Measurements from ENCODE around the gene ANXA10. TPM values are rescaled to one million over a fixed set of nuclear protein-coding genes. Genes with fewer than 3 reads are reported as not detected.

The ANXA10 gene
- total and polyA plus RNA-seq, 2 of the 4 experiments (the other 2 are of a cell fraction), result 0.44 to 0.72 TPM

GRCh38 chr4:168197926-168198325 lies 105.6 kb downstream of the ANXA10 start:
- intact Hi-C loops (cut with micrococcal nuclease) (no loop called here), in situ Hi-C loops (cut with MboI; ENCODE audit: low sequenced_read_pairs) (loop anchor here (25.0 kb wide), 3 partner anchors 314 to 1289 kb away; no protein-coding TSS in a partner anchor), dilution Hi-C loops (cut with HindIII; ENCODE audit: low sequenced_read_pairs, unreplicated experiment) (no loop called here)
- no peak overlapping the region for H2AK5ac ChIP-seq (ENCODE audit: low read depth, low read length)
- H3K9ac ChIP-seq (ENCODE audit: low read depth, low read length), result no peak overlapping the region
- H3K23ac ChIP-seq (ENCODE audit: low read depth, low read length), result no peak overlapping the region
- H4K5ac ChIP-seq (ENCODE audit: low read depth, low read length), result no peak overlapping the region
- H3K4me2 ChIP-seq (ENCODE audit: low read depth, low read length), result no peak overlapping the region
- H2BK120ac ChIP-seq (ENCODE audit: low read depth, low read length), result no peak overlapping the region
- H3K27me3 ChIP-seq (ENCODE audit: control insufficient read depth, insufficient read depth, low read length), result no peaks in the 10 kb centered on the region
- no peak overlapping the region for H3K14ac ChIP-seq (replicated peaks; ENCODE audit: low read depth, low read length)
- H2BK5ac ChIP-seq (ENCODE audit: low read depth, low read length, poor library complexity, severe bottlenecking), result no peak overlapping the region
- H4K91ac ChIP-seq (ENCODE audit: insufficient read depth, low read depth, low read length), result no peak overlapping the region
- no peaks in the 10 kb centered on the region for H3K36me3 ChIP-seq (ENCODE audit: control insufficient read depth, insufficient read depth, low read length)
- H3K9me3 ChIP-seq (ENCODE audit: control insufficient read depth, insufficient read depth, low read length), result peaks cover 2% of the 10 kb centered on the region
- ChIA-PET CTCF (no interaction called here), POLR2A (ENCODE audit: unreplicated experiment) (no interaction called here)
- DNase-seq, result peak; percentile 6
- H3K4ac ChIP-seq (ENCODE audit: low read depth, low read length), result no peak overlapping the region
- H3K79me1 ChIP-seq (ENCODE audit: low read depth in 1 of 2, low read length in 2 of 2), result no peaks in the 10 kb centered on the region
- no peak overlapping the region for H2AK9ac ChIP-seq (replicated peaks; ENCODE audit: low read depth, low read length, poor library complexity)
- no peak overlapping the region for H2BK15ac ChIP-seq (ENCODE audit: low read depth, low read length)
- no peak overlapping the region for H3K56ac ChIP-seq (ENCODE audit: extremely low read depth, insufficient read depth, low read length)
- H4K8ac ChIP-seq (ENCODE audit: low read depth in 2 of 2, low read length in 2 of 2), result no peak overlapping the region
- TF ChIP-seq ELK1 (IDR thresholded peaks at IDR 0.05; ENCODE audit: borderline replicate concordance, low read depth, low read length) (no peak), BHLHE40 (IDR thresholded peaks at IDR 0.05; ENCODE audit: low read depth, low read length) (no peak), POLR2A (IDR thresholded peaks at IDR 0.05; ENCODE audit: low read depth, low read length) (no peak), SMC3 (IDR thresholded peaks at IDR 0.05; ENCODE audit: low read depth, low read length) (no peak), MXI1 (IDR thresholded peaks at IDR 0.05; ENCODE audit: borderline replicate concordance, low read depth, low read length) (no peak), CHD1 (IDR thresholded peaks at IDR 0.05; ENCODE audit: low read depth, low read length) (no peak), RAD21 (IDR thresholded peaks at IDR 0.05; ENCODE audit: low read length) (no peak), FOS (IDR thresholded peaks at IDR 0.05; ENCODE audit: low read depth, low read length) (no peak), RFX5 (IDR thresholded peaks at IDR 0.05; ENCODE audit: low read depth, low read length) (no peak)
- TF ChIP-seq, protein P1, sequence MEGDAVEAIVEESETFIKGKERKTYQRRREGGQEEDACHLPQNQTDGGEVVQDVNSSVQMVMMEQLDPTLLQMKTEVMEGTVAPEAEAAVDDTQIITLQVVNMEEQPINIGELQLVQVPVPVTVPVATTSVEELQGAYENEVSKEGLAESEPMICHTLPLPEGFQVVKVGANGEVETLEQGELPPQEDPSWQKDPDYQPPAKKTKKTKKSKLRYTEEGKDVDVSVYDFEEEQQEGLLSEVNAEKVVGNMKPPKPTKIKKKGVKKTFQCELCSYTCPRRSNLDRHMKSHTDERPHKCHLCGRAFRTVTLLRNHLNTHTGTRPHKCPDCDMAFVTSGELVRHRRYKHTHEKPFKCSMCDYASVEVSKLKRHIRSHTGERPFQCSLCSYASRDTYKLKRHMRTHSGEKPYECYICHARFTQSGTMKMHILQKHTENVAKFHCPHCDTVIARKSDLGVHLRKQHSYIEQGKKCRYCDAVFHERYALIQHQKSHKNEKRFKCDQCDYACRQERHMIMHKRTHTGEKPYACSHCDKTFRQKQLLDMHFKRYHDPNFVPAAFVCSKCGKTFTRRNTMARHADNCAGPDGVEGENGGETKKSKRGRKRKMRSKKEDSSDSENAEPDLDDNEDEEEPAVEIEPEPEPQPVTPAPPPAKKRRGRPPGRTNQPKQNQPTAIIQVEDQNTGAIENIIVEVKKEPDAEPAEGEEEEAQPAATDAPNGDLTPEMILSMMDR (conservative IDR thresholded peaks at IDR 0.05; ENCODE audit: low read depth, low read length), result no peak
- H3K27ac ChIP-seq (ENCODE audit: insufficient read depth, low read length), result no peak overlapping the region
- H2AFZ ChIP-seq (replicated peaks; ENCODE audit: low read length, poor library complexity), result no peak overlapping the region
- H4K20me1 ChIP-seq (ENCODE audit: insufficient read depth, low read length), result no peaks in the 10 kb centered on the region
- BruUV-seq (replicated peaks), result no TSS peak
- no peaks in the 10 kb centered on the region for H3K9me1 ChIP-seq (ENCODE audit: insufficient read depth, low read length)
- H3K18ac ChIP-seq (ENCODE audit: low read depth, low read length), result no peak overlapping the region
- H2BK20ac ChIP-seq (ENCODE audit: low read depth, low read length), result no peak overlapping the region
- no peaks in the 10 kb centered on the region; the same call in 1 of the 2 replicates for H3K4me1 ChIP-seq (ENCODE audit: control insufficient read depth, insufficient read depth, low read length)
- no peak overlapping the region for H3K4me3 ChIP-seq (ENCODE audit: insufficient read depth, low read depth, low read length)
- no peak for ATAC-seq (ENCODE audit: low read depth)
